SK-N-SH treated with all-trans-retinoic acid at 6 μM for 48 hours (cell line): ENCODE measurements around the gene PHLDA2.

Experiments
- CSDC2 ChIP-seq: fragments of 250-450 bp; sonication (Bioruptor Pico); IDR thresholded peaks from 2 replicates; pipeline ENCODE4 v1.5.0; 2020; ENCODE audit warnings: mild to moderate bottlenecking, moderate library complexity
- GLIS3 ChIP-seq: fragments of 250-450 bp; sonication (Bioruptor Pico); IDR thresholded peaks from 2 replicates; pipeline ENCODE4 v1.5.0; 2020; ENCODE audit warnings: mild to moderate bottlenecking, moderate library complexity
- ISL1 ChIP-seq: fragments of 250-450 bp; sonication (Bioruptor Pico); IDR thresholded peaks from 2 replicates; pipeline ENCODE4 v2.1.2; 2022; ENCODE audit warnings: mild to moderate bottlenecking, moderate library complexity
- SNAI2 ChIP-seq: fragments of 250-450 bp; sonication (Bioruptor Pico); IDR thresholded peaks from 2 replicates; pipeline ENCODE4 v1.5.0; 2020; ENCODE audit warnings: mild to moderate bottlenecking, moderate library complexity
- TOX ChIP-seq: fragments of 250-450 bp; sonication (Bioruptor Pico); IDR thresholded peaks from 2 replicates; pipeline ENCODE4 v1.8.0; 2021; ENCODE audit warnings: mild to moderate bottlenecking, moderate library complexity, borderline replicate concordance
- ZC3H10 ChIP-seq: fragments of 250-450 bp; sonication (Bioruptor Pico); IDR thresholded peaks from 2 replicates; pipeline ENCODE4 v1.5.1; 2021; ENCODE audit warnings: mild to moderate bottlenecking, moderate library complexity
- ZFP3 ChIP-seq: fragments of 250-450 bp; sonication (Bioruptor Pico); IDR thresholded peaks from 2 replicates; pipeline ENCODE4 v1.5.0; 2020; ENCODE audit warnings: mild to moderate bottlenecking, moderate library complexity
- ZFP30 ChIP-seq: fragments of 450-650 bp; formaldehyde crosslinking; IDR thresholded peaks from 2 replicates; pipeline ENCODE4 v1.5.0; 2022; ENCODE audit warnings: mild to moderate bottlenecking, moderate library complexity
- ZNF8 ChIP-seq: fragments of 450-650 bp; formaldehyde crosslinking; IDR thresholded peaks from 2 replicates; pipeline ENCODE4 v1.5.0; 2020; ENCODE audit warnings: mild to moderate bottlenecking, moderate library complexity
- TF ChIP-seq, protein P1 (sequence below): fragments of 250-450 bp; sonication (Bioruptor Pico); IDR thresholded peaks from 2 replicates; pipeline ENCODE4 v1.8.0; 2020; ENCODE audit warnings: mild to moderate bottlenecking, moderate library complexity, borderline replicate concordance
- TF ChIP-seq, protein P2 (sequence below): fragments of 250-450 bp; sonication (Bioruptor Pico); IDR thresholded peaks from 2 replicates; pipeline ENCODE4 v1.8.0; 2021; ENCODE audit warnings: low read depth, mild to moderate bottlenecking, moderate library complexity, borderline replicate concordance
- TF ChIP-seq, protein P3 (sequence below): fragments of 250-450 bp; sonication (Bioruptor Pico); IDR thresholded peaks from 2 replicates; pipeline ENCODE4 v1.5.1; 2020; ENCODE audit warnings: low read depth, mild to moderate bottlenecking, moderate library complexity
- TF ChIP-seq, protein P4 (sequence below): fragments of 250-450 bp; sonication (Bioruptor Pico); IDR thresholded peaks from 2 replicates; pipeline ENCODE4 v1.5.1; 2021; ENCODE audit warnings: mild to moderate bottlenecking, moderate library complexity

DNA sequence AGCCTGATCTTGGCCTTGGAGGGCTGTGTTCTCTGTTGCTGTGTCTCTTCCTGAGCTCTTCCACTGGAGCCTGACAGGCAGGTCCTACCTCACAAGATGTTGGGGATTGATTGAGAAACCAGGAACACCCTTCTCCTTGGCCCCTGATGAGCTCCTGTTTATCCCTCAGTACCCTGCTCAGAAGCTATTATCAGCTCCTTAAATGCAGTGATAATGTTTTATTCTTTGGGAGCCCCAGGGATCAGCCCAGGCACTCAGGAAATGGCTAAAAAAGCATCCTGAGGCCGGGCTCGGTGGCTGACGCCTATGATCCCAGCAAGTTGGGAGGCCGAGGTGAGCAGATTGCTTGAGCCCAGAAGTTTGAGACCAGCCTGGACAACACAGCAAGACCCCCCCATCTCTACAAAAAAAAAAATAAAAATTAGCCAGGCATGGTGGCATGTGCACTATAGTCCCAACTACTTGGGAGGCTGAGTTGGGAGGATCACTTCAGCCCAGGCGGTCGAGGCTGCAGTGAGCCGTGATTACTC, 4.9 kb upstream of the PHLDA2 start:
- TF ChIP-seq, protein P1, sequence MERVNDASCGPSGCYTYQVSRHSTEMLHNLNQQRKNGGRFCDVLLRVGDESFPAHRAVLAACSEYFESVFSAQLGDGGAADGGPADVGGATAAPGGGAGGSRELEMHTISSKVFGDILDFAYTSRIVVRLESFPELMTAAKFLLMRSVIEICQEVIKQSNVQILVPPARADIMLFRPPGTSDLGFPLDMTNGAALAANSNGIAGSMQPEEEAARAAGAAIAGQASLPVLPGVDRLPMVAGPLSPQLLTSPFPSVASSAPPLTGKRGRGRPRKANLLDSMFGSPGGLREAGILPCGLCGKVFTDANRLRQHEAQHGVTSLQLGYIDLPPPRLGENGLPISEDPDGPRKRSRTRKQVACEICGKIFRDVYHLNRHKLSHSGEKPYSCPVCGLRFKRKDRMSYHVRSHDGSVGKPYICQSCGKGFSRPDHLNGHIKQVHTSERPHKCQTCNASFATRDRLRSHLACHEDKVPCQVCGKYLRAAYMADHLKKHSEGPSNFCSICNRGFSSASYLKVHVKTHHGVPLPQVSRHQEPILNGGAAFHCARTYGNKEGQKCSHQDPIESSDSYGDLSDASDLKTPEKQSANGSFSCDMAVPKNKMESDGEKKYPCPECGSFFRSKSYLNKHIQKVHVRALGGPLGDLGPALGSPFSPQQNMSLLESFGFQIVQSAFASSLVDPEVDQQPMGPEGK: no peak
- no peak for TF ChIP-seq TOX (CRISPR knock-in tag)
- TF ChIP-seq ZFP3 (CRISPR knock-in tag): peak; percentile 85
- TF ChIP-seq ZC3H10 (CRISPR knock-in tag): no peak
- TF ChIP-seq ZFP30 (CRISPR knock-in tag): no peak
- no peak for TF ChIP-seq ZNF8 (CRISPR knock-in tag)
- TF ChIP-seq ISL1 (CRISPR knock-in tag): no peak
- TF ChIP-seq, protein P2, sequence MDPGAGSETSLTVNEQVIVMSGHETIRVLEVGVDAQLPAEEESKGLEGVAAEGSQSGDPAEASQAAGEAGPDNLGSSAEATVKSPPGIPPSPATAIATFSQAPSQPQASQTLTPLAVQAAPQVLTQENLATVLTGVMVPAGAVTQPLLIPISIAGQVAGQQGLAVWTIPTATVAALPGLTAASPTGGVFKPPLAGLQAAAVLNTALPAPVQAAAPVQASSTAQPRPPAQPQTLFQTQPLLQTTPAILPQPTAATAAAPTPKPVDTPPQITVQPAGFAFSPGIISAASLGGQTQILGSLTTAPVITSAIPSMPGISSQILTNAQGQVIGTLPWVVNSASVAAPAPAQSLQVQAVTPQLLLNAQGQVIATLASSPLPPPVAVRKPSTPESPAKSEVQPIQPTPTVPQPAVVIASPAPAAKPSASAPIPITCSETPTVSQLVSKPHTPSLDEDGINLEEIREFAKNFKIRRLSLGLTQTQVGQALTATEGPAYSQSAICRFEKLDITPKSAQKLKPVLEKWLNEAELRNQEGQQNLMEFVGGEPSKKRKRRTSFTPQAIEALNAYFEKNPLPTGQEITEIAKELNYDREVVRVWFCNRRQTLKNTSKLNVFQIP: no peak
- TF ChIP-seq GLIS3 (CRISPR knock-in tag): no peak
- TF ChIP-seq, protein P3, sequence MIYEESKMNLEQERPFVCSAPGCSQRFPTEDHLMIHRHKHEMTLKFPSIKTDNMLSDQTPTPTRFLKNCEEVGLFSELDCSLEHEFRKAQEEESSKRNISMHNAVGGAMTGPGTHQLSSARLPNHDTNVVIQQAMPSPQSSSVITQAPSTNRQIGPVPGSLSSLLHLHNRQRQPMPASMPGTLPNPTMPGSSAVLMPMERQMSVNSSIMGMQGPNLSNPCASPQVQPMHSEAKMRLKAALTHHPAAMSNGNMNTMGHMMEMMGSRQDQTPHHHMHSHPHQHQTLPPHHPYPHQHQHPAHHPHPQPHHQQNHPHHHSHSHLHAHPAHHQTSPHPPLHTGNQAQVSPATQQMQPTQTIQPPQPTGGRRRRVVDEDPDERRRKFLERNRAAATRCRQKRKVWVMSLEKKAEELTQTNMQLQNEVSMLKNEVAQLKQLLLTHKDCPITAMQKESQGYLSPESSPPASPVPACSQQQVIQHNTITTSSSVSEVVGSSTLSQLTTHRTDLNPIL (CRISPR knock-in tag): no peak
- TF ChIP-seq SNAI2 (CRISPR knock-in tag): no peak
- TF ChIP-seq, protein P4, sequence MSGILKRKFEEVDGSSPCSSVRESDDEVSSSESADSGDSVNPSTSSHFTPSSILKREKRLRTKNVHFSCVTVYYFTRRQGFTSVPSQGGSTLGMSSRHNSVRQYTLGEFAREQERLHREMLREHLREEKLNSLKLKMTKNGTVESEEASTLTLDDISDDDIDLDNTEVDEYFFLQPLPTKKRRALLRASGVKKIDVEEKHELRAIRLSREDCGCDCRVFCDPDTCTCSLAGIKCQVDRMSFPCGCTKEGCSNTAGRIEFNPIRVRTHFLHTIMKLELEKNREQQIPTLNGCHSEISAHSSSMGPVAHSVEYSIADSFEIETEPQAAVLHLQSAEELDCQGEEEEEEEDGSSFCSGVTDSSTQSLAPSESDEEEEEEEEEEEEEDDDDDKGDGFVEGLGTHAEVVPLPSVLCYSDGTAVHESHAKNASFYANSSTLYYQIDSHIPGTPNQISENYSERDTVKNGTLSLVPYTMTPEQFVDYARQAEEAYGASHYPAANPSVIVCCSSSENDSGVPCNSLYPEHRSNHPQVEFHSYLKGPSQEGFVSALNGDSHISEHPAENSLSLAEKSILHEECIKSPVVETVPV: no peak
- no peak for TF ChIP-seq CSDC2
